Mesothelial cell of epicardium (in vitro differentiated cells): Measurements from ENCODE around the gene ITGA5. TPM values are rescaled to one million over a fixed set of nuclear protein-coding genes. Genes with fewer than 3 reads are reported as not detected.
"Not testable (repeated sequence)": the region's sequence is repeated elsewhere in the genome, so short reads cannot be mapped to it uniquely, and the experiment has no call there.

Experiments used
- DNase-seq, 2 experiments: peaks; one replicate each; pipeline ENCODE4 v3.0.0; 2021; ENCODE audit warnings: low spot score in 2 of 2; ENCODE audit not compliant: unreplicated experiment in 2 of 2
- H3K27ac Mint-ChIP-seq: 2 replicates; pipeline ENCODE4 v1.8.0; 2021; ENCODE audit warnings: mixed read lengths
- H3K27me3 Mint-ChIP-seq: 2 replicates; pipeline ENCODE4 v1.8.0; 2021; ENCODE audit warnings: low read depth, mixed read lengths
- H3K36me3 Mint-ChIP-seq: 2 replicates; pipeline ENCODE4 v1.8.0; 2021; ENCODE audit warnings: mixed read lengths
- H3K4me1 Mint-ChIP-seq: 2 replicates; pipeline ENCODE4 v1.8.0; 2021; ENCODE audit warnings: mixed read lengths
- H3K4me3 Mint-ChIP-seq: 2 replicates; pipeline ENCODE4 v1.8.0; 2021; ENCODE audit warnings: mild to moderate bottlenecking, moderate library complexity, mixed read lengths
- H3K9me3 Mint-ChIP-seq: 2 replicates; pipeline ENCODE4 v1.8.0; 2021; ENCODE audit warnings: mixed read lengths
- total RNA-seq: library from RNA; stranded (reverse); gene quantifications from 3 replicates; pipeline ENCODE4 v1.2.1, GENCODE V29; 2021
- TF ChIP-seq, protein P1 (sequence below): fragments of 200-600 bp; sonication (generic); IDR thresholded peaks from one replicate; pipeline ENCODE4 v1.5.0; 2021; ENCODE audit warnings: antibody characterized with exemption; ENCODE audit not compliant: unreplicated experiment

Gene ITGA5
- total RNA-seq, 1 donor from 2014 or later: 65.3 TPM

- H3K27me3 Mint-ChIP-seq: no peaks in the 10 kb centered on the region
- no peaks in the 10 kb centered on the region for H3K36me3 Mint-ChIP-seq
- no peak overlapping the region for H3K4me3 Mint-ChIP-seq
- peaks cover 12% of the 10 kb centered on the region for H3K4me1 Mint-ChIP-seq
- DNase-seq: no peak
- TF ChIP-seq, protein P1, sequence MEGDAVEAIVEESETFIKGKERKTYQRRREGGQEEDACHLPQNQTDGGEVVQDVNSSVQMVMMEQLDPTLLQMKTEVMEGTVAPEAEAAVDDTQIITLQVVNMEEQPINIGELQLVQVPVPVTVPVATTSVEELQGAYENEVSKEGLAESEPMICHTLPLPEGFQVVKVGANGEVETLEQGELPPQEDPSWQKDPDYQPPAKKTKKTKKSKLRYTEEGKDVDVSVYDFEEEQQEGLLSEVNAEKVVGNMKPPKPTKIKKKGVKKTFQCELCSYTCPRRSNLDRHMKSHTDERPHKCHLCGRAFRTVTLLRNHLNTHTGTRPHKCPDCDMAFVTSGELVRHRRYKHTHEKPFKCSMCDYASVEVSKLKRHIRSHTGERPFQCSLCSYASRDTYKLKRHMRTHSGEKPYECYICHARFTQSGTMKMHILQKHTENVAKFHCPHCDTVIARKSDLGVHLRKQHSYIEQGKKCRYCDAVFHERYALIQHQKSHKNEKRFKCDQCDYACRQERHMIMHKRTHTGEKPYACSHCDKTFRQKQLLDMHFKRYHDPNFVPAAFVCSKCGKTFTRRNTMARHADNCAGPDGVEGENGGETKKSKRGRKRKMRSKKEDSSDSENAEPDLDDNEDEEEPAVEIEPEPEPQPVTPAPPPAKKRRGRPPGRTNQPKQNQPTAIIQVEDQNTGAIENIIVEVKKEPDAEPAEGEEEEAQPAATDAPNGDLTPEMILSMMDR: no peak
- H3K9me3 Mint-ChIP-seq: no peaks in the 10 kb centered on the region
- no peak overlapping the region for H3K27ac Mint-ChIP-seq
These were observed 60.7 kb downstream of the ITGA5 start for GRCh38 chr12:54358191-54358944.

DNA sequence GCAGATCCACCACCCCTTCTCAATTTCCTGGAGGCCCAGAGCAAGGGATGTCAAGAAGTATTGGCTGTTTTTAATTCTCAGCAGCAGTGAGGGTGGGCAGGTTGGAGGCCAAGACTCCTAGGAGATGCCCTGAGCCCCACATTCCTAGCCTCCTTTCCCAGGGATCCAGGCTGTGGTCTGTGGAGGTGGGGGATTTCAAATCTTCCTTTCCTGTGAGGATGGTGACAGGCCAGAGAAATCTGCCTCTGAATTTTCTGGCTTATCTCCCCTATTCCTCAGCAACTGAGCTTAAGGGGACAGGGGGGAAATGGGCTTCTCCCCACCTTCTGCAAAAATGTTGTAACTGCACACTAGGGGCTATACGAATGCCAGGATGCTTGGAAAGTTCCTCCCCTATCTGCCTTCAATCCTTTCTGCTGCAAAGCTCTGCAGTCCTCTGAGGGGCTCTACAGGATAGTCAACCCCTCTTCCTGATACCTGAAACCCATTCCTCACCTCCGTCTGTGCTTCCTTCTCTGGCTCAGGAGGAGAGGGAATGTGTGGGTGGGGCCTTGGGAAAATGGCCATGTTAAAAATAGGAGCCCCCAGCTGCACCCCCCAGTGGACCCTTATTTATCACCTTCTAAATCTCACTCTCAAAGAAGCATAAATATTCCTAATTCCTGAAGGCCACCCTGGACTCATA, 61.4 kb downstream of the ITGA5 start:
- no peaks in the 10 kb centered on the region for H3K36me3 Mint-ChIP-seq
- H3K27ac Mint-ChIP-seq: no peak overlapping the region
- no peak for DNase-seq
- H3K27me3 Mint-ChIP-seq: no peaks in the 10 kb centered on the region
- no peaks in the 10 kb centered on the region for H3K9me3 Mint-ChIP-seq
- TF ChIP-seq, protein P1: no peak
- no peak overlapping the region for H3K4me3 Mint-ChIP-seq
- H3K4me1 Mint-ChIP-seq: peaks cover 19% of the 10 kb centered on the region

GRCh38 chr12:54356951-54357356, 62.1 kb downstream of the ITGA5 start:
- Mint-ChIP-seq H3K36me3 (no peaks in the 10 kb centered on the region), H3K27me3 (no peaks in the 10 kb centered on the region), H3K4me1 (peaks cover 26% of the 10 kb centered on the region), H3K4me3 (no peak overlapping the region), H3K9me3 (no peaks in the 10 kb centered on the region), H3K27ac (no peak overlapping the region)
- DNase-seq: no peak
- TF ChIP-seq, protein P1: no peak

- Mint-ChIP-seq H3K9me3 (no peaks in the 10 kb centered on the region), H3K27ac (no peak overlapping the region), H3K4me1 (peaks cover 33% of the 10 kb centered on the region), H3K36me3 (no peaks in the 10 kb centered on the region), H3K27me3 (no peaks in the 10 kb centered on the region), H3K4me3 (no peak overlapping the region)
- no peak for DNase-seq
- TF ChIP-seq, protein P1: no peak
These were observed 62.8 kb downstream of the ITGA5 start for GRCh38 chr12:54356228-54356627.

DNA sequence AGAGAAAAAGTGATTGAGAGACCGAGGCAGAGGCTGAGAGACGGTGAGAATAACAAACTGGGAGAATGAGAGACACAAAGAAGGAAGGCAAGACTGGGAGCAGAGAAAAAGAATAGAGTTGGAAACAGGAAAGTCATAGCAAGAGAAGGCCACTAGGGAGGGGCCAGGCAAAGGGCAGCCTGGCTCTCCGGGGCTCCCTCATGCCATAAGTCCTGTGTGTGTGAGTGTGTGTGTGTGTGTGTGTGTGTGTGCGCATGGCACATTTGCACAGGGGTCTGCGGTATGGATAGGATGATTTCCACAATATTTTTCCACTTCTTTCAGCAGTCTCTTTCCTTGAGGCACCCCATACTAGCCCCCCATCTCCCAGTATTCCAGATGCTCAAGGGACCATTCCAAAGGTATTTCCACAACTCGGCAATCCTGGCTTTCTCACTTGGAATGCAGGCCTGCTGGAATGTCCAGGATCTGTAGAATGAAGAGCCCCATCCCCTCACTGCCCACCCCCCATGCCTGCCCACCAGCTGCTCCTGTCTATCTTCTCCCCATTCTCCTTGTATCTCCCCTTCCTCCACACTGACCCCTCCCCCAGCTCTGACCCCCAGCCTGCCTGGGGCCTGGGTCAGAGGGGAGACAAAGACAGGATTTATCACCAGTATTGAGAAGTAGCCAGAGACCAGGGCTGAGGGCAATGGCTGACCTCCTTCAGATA, 63.8 kb downstream of the ITGA5 start:
- no peaks in the 10 kb centered on the region for H3K27me3 Mint-ChIP-seq
- TF ChIP-seq, protein P1: no peak
- no peaks in the 10 kb centered on the region for H3K36me3 Mint-ChIP-seq
- H3K27ac Mint-ChIP-seq: no peak overlapping the region
- H3K4me1 Mint-ChIP-seq: peaks cover 35% of the 10 kb centered on the region
- no peak for DNase-seq
- no peaks in the 10 kb centered on the region for H3K9me3 Mint-ChIP-seq
- no peak overlapping the region for H3K4me3 Mint-ChIP-seq

DNA sequence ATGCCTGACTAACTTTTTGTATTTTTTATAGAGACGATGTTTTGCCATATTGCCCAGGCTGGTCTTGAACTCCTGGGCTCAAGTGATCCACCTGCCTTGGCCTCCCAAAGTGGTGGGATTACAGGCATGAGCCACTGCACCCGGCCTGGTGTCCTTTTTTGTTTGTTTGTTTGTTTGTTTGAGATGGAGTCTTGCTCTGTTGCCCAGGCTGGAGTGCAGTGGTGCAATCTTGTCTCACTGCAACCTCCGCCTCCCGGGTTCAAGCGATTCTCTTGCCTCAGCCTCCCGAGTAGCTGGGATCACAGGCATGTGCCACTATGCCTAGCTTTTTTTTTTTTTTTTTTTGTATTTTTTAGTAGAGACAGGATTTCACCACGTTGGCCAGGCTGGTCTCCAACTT, 64.8 kb downstream of the ITGA5 start:
- H3K36me3 Mint-ChIP-seq, H3K4me3 Mint-ChIP-seq, H3K27me3 Mint-ChIP-seq, H3K9me3 Mint-ChIP-seq, DNase-seq: not testable (repeated sequence)
- Mint-ChIP-seq H3K4me1 (peaks cover 44% of the 10 kb centered on the region), H3K27ac (peak overlapping the region; percentile 99)
